ENCODE data around the gene CEP350. TPM values are rescaled to one million over a fixed set of nuclear protein-coding genes. Genes with fewer than 3 reads are reported as not detected.

CEP350 gene
- total RNA-seq, 1 experiment from 2014 or later: 42.2 TPM

- POLR2A ChIA-PET (ENCODE audit: low non-redundant PET): no interaction called here
- no TSS peak for BruUV-seq (replicated peaks)
Measured at GRCh38 chr1:180096584-180097325, 142.1 kb downstream of the CEP350 start.

GRCh38 chr1:180097326-180097605 is 142.7 kb downstream of the CEP350 start:
- H3K4me3 ChIP-seq (ENCODE audit: low read depth, low read length, poor library complexity, severe bottlenecking): no peak overlapping the region
- ChIA-PET POLR2A (ENCODE audit: low non-redundant PET) (no interaction called here), CTCF (no interaction called here)
- TF ChIP-seq CTCF (conservative IDR thresholded peaks at IDR 0.05; ENCODE audit: low read depth, low read length) (no peak), EZH2 (IDR thresholded peaks at IDR 0.05; ENCODE audit: borderline replicate concordance, low read depth, low read length, poor library complexity, severe bottlenecking) (no peak)
- H3K27ac ChIP-seq (ENCODE audit: low read depth, low read length, poor library complexity, severe bottlenecking): no peak overlapping the region
- H3K4me1 ChIP-seq (ENCODE audit: insufficient read depth, low read length, poor library complexity, severe bottlenecking): no peaks in the 10 kb centered on the region
- no peaks in the 10 kb centered on the region for H3K27me3 ChIP-seq (replicated peaks; ENCODE audit: insufficient read depth, low read depth, low read length, poor library complexity)
- no peaks in the 10 kb centered on the region for H3K9me3 ChIP-seq (ENCODE audit: low read depth, low read length, poor library complexity, severe bottlenecking)
- DNase-seq (ENCODE audit: low spot score): no peak
- intact Hi-C loops (cut with micrococcal nuclease; ENCODE audit: unreplicated experiment): no loop called here
- no TSS peak for BruUV-seq (replicated peaks)
- H3K36me3 ChIP-seq (ENCODE audit: insufficient read depth, low read length, poor library complexity, severe bottlenecking): peaks cover 49% of the 10 kb centered on the region

More at GRCh38 chr1:180096584-180097325, 142.1 kb downstream of the CEP350 start:
- intact Hi-C loops (cut with micrococcal nuclease; ENCODE audit: unreplicated experiment): no loop called here
- CTCF ChIA-PET: no interaction called here
- Histone ChIP-seq H3K4me1 (ENCODE audit: insufficient read depth, low read length, poor library complexity, severe bottlenecking) (no peaks in the 10 kb centered on the region), H3K27me3 (replicated peaks; ENCODE audit: insufficient read depth, low read depth, low read length, poor library complexity) (no peaks in the 10 kb centered on the region), H3K9me3 (ENCODE audit: low read depth, low read length, poor library complexity, severe bottlenecking) (no peaks in the 10 kb centered on the region), H3K27ac (ENCODE audit: low read depth, low read length, poor library complexity, severe bottlenecking) (no peak overlapping the region), H3K36me3 (ENCODE audit: insufficient read depth, low read length, poor library complexity, severe bottlenecking) (peaks cover 50% of the 10 kb centered on the region), H3K4me3 (ENCODE audit: low read depth, low read length, poor library complexity, severe bottlenecking) (no peak overlapping the region)
- TF ChIP-seq CTCF (conservative IDR thresholded peaks at IDR 0.05; ENCODE audit: low read depth, low read length) (no peak), EZH2 (IDR thresholded peaks at IDR 0.05; ENCODE audit: borderline replicate concordance, low read depth, low read length, poor library complexity, severe bottlenecking) (no peak)
- DNase-seq (ENCODE audit: low spot score): no peak

GRCh38 chr1:180101411-180101810 is 146.8 kb downstream of the CEP350 start:
- CTCF ChIA-PET: no interaction called here
- no TSS peak for BruUV-seq (replicated peaks)

More at GRCh38 chr1:180101411-180101810, 146.8 kb downstream of the CEP350 start:
- H3K4me1 ChIP-seq (ENCODE audit: insufficient read depth, low read length, poor library complexity, severe bottlenecking): no peaks in the 10 kb centered on the region
- TF ChIP-seq CTCF (conservative IDR thresholded peaks at IDR 0.05; ENCODE audit: low read depth, low read length): no peak
- no peak for TF ChIP-seq EZH2 (IDR thresholded peaks at IDR 0.05; ENCODE audit: borderline replicate concordance, low read depth, low read length, poor library complexity, severe bottlenecking)
- no peaks in the 10 kb centered on the region for H3K27me3 ChIP-seq (replicated peaks; ENCODE audit: insufficient read depth, low read depth, low read length, poor library complexity)
- POLR2A ChIA-PET (ENCODE audit: low non-redundant PET): no interaction called here
- DNase-seq (ENCODE audit: low spot score): no peak
- H3K4me3 ChIP-seq (ENCODE audit: low read depth, low read length, poor library complexity, severe bottlenecking): no peak overlapping the region
- H3K9me3 ChIP-seq (ENCODE audit: low read depth, low read length, poor library complexity, severe bottlenecking): no peaks in the 10 kb centered on the region
- peaks cover 23% of the 10 kb centered on the region for H3K36me3 ChIP-seq (ENCODE audit: insufficient read depth, low read length, poor library complexity, severe bottlenecking)
- intact Hi-C loops (cut with micrococcal nuclease; ENCODE audit: unreplicated experiment): no loop called here
- H3K27ac ChIP-seq (ENCODE audit: low read depth, low read length, poor library complexity, severe bottlenecking): no peak overlapping the region
